Stimulated activated CD8-positive, alpha-beta memory T cell treated with anti-CD3 and anti-CD28 coated beads, Interleukin-12 subunit alpha, Interleukin-12 subunit beta, amount 100 ng/mL, for 1 hour (primary cell): ENCODE measurements around the gene NWD2.

Source experiments
- DNase-seq: peaks from one replicate; pipeline ENCODE4 v3.0.0-alpha.2; 2020; ENCODE audit warnings: low read depth

NWD2 gene

GRCh38 chr4:37279894-37280592 is 35.5 kb downstream of the NWD2 start:
- no peak for DNase-seq

GRCh38 chr4:37299468-37299867 is 54.9 kb downstream of the NWD2 start:
- no peak for DNase-seq

- no peak for DNase-seq
Observed at GRCh38 chr4:37304612-37305011, 60.1 kb downstream of the NWD2 start.

DNA sequence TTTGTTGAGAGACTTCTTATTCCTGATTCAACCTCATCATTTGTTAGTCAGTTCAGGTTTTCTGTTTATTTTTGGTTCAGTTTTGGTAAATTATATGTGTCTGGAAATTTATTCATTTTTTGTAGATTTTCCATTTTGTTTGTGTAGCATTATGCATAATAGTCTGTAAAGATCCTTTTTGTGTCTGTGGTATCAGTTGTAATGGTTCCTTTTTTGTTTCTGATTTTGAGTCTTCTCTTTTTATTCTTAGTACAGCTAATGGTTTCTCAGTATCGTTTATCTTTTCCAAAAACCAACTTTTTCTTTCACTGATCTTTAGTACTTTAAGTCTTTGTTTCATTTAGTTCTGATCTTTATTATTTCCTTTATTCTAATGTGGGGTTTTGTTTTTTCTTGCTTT is 61.4 kb downstream of the NWD2 start:
- DNase-seq, result no peak

- DNase-seq, result no peak
Observed at GRCh38 chr4:37317104-37317643, 72.6 kb downstream of the NWD2 start.

DNA sequence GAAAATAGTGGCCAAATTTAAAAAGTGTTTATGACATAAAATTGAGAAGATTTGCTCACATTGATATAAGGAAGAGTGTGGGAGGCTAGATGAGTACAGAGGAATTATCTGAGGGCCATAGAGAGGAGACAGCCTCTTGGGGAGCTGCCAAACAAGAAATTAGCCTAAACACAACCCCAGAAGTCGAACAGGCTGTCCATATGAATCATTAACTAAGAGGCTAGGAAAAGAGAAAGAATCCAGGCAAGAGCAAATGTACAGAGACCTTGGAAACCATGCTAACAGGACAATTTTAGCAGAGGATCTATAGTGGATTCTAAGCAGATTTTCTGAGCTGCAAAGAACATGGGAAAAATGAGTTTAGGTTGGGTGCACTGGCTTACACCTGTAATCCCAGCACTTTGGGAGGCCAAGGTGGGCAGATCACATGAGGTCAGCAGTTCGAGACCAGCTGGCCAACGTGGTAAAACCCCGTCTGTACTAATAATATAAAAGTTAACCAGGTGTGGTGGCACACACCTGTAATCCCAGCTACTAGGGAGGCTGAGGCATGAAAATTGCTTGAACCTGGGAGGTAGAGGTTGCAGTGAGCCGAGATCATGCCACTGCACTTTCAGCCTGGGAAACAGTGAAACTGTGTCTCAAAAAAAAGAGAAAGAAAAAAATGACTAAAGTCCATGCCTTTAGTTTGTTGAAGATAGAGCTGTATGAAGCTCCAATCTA is 76.1 kb downstream of the NWD2 start:
- DNase-seq, result no peak

DNA sequence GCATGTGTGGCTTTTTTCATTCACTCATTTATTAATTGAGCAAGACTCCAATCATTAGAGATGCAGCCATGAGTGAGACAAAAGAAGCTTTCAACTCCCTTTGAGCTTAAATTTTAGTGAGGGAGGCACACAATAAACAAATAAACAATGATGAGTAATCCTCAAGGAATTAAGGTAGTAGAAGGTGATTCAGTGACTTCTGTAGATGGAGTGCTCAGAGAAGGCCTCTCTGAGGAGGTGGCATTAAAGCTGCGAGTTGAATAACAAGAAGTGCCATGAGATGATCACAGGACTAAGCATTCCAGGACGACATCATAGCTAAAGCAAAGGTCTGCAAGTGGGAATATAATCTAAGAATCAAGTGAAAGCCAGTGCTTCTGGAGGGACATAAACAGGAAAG is 77.6 kb downstream of the NWD2 start:
- DNase-seq, result no peak

- no peak for DNase-seq
Observed at GRCh38 chr4:37324546-37324945, 80.0 kb downstream of the NWD2 start.

- DNase-seq, result no peak
Observed at GRCh38 chr4:37326852-37327251, 82.3 kb downstream of the NWD2 start.

GRCh38 chr4:37338972-37339371 is 94.4 kb downstream of the NWD2 start:
- no peak for DNase-seq

GRCh38 chr4:37358748-37359147 is 114.2 kb downstream of the NWD2 start:
- no peak for DNase-seq

DNA sequence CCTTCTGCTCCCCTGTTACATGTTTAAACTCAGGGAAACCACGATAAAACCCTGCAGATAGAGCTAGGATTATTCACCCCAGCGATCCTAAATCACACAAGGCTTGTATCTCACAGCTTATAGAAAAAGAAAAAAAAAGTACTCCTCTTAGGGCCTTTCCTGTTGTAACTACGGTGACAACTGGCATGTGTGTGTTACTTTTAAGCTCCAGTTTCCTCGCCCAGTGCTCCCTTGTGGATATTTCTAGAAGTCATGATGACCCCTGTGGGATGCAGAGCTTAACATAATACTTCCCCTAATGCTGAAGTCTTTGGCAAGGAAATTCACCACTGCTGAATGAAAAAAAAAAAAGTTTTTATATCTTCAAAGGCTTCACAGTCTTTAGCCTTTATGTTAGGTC is 114.7 kb downstream of the NWD2 start:
- no peak for DNase-seq

DNA sequence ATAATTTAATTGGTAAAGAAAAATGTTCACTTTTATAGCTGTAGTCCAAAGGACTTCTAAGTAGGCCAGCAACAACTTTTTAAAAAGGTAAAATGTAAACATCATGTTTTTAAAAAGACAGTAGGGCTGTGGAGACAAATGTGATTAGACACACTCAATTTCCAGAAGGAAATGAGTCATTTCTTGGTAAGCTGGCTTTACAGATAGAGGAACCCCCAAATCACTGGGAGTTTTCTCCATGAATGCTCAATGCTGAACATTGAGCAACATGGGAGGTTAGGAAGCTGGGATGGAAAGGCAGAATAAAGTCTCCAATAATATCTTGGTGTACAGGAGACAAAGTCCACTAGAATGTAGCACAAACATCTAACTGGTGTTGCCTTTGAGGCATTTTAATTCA is 121.3 kb downstream of the NWD2 start:
- DNase-seq, result no peak

- no peak for DNase-seq
Observed at GRCh38 chr4:37367901-37368300, 123.4 kb downstream of the NWD2 start.

GRCh38 chr4:37370052-37370451 is 125.5 kb downstream of the NWD2 start:
- DNase-seq, result no peak

DNA sequence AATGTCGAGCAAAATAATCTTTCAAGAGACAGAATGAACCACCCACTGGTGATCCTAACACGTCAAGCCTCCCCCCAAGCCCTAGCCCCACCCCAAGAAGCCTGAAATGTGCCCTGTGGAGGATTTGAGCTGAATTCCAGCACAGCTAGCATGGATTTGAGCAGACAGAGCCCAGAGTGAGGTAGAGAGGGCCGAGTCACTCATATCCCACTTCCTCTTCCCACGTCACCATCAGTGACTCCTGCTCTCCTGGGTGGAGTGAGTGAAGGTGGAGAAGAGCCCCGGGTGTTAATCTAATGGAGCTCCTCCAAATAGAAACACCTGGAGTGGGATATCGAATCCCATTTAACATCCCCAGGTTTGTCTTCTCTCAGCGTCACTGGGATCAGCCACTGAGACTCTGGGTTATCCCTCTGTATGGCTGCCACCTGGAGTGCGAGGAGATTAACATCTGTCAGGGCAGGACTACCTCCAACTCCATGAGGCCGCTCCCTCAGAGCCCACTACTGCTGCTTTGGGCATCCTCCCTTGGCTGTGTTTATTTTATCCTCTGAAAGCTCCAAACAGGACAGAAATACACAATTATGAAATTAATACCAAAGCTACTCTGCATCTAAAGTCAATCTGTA is 136.6 kb downstream of the NWD2 start:
- DNase-seq, result no peak

GRCh38 chr4:37383579-37384229 is 139.2 kb downstream of the NWD2 start:
- DNase-seq, result no peak

DNA sequence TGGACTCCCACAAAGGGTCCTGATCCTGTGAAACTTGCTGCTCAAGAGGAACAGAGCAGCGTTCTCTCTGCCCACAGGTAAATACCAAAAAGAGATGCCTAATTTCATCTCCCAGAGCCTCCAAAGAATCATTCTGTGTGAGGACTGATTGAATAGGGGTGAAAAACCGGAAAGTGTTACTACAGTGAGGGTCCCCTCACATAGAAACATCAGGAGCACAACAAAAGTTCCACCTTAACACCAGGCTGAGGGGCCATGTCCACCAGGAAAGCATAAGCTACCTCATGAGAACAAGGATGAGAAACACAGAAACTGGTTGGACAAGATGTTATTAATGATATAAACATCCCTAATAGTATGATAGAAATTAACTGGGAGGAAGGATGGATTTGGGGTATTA is 140.9 kb downstream of the NWD2 start:
- DNase-seq, result no peak

GRCh38 chr4:37388681-37389365 is 144.3 kb downstream of the NWD2 start:
- no peak for DNase-seq

DNA sequence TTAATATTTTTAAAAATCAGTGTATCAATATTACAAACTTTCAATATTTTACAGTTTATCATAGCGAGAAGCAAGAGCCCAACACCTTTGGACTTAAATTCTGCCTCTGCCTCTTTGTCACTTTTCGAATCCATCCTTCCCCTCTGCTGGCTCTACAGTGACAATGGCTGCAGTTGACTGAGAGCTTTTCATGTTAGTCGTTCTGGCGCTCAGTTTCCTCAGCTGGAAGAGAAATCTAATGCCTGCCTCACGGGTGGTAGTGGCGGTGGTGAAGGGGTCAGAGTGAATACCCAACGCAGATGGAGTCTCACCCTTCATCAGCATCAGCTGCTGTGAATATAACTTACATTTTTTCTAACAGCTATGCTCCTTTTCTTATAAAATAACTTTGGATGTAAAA is 144.8 kb downstream of the NWD2 start:
- DNase-seq, result no peak

GRCh38 chr4:37389967-37390580 is 145.5 kb downstream of the NWD2 start:
- no peak for DNase-seq
